Activated effector memory CD4-positive, alpha-beta T cell treated with anti-CD3 and anti-CD28 coated beads, Interleukin-2, amount 50 U/mL, for 16 hours (primary cell): ENCODE measurements around the gene PCAT6.
A peak's percentile ranks its signal among the peaks of the same experiment; 100 is the strongest.

Source experiments
- DNase-seq: peaks from one replicate; pipeline ENCODE4 v3.0.0-alpha.2; 2020

PCAT6 gene

GRCh38 chr1:202850593-202851362 is 40.0 kb downstream of the PCAT6 start:
- DNase-seq, result no peak

- DNase-seq, result peak; percentile 73
Observed at GRCh38 chr1:202852163-202852904, 41.6 kb downstream of the PCAT6 start.

- DNase-seq, result no peak
Observed at GRCh38 chr1:202854787-202855186, 44.0 kb downstream of the PCAT6 start.

GRCh38 chr1:202856014-202856413 is 45.3 kb downstream of the PCAT6 start:
- no peak for DNase-seq

DNA sequence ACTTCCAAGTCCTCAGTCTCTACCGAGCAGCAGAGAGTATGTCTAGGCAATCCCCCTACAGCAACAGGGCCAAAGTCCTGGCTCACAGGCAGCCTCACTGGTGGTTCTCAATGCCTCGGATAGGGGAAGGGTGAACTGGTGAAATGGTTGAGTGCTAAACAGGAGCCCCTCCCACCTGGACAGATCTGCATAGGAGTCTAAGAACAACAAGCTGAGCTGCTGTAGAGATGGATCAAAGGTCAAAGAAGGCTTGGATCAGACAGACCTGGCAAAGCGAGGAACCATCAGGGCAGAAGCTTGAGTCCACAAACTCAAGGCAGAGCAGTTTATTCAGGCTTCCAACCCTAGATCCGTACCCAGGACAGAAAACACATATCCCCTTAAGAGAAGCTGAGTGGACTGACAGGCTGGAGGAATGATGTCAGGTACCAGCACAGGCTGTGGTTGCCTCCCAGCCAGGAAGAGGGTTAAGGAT is 46.4 kb downstream of the PCAT6 start:
- DNase-seq, result no peak

DNA sequence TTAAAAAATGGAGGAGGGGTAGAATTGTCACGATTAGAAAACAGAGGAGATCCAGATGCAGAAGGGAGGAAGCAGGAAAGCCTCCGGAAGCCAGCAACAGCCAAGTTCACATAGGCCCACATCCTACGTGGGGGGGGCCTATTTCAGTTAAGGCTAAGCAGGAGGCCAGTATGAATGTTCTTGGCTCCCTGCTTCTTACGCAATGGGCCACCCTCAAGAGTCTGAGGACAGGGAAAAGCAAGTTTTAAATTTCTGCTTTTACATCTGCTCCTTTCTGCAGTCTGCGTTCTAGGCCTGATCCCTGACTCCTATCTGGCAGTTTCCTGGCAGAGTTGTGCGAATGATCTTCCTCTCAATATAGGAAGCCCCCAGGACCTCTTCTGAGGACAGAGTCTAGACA is 47.6 kb downstream of the PCAT6 start:
- DNase-seq, result no peak

GRCh38 chr1:202858789-202859414 is 48.1 kb downstream of the PCAT6 start:
- no peak for DNase-seq

- DNase-seq, result peak; percentile 70
Observed at GRCh38 chr1:202860744-202861419, 50.1 kb downstream of the PCAT6 start.
